Keratinocyte (primary cell): ENCODE results near the gene FMNL2. TPM values are rescaled to one million over a fixed set of nuclear protein-coding genes. Genes with fewer than 3 reads are reported as not detected.

Experiments
- DNase-seq: peaks from one replicate; pipeline ENCODE4 v3.0.0-alpha.2; 2011; ENCODE audit warnings: low read depth, missing footprints, low spot score
- FAIRE-seq: peaks from 2 replicates; lab custom pipeline; 2011; peaks lifted over from hg19 to GRCh38; lab: Jason Lieb, UNC
- H2AFZ ChIP-seq: 2 replicates; pipeline ENCODE4 v1.6.0; 2012; ENCODE audit warnings: low read length, control low read depth, inconsistent platforms; ENCODE audit not compliant: control insufficient read depth
- H3K27ac ChIP-seq: 2 replicates; pipeline ENCODE4 v1.5.1; 2011; ENCODE audit warnings: low read length; ENCODE audit not compliant: control insufficient read depth, insufficient read depth
- H3K27me3 ChIP-seq: 3 replicates; pipeline ENCODE4 v1.6.0; 2011; ENCODE audit warnings: low read length; ENCODE audit not compliant: control insufficient read depth, insufficient read depth; ENCODE audit errors: extremely low read depth
- H3K36me3 ChIP-seq, 2 experiments: 2 replicates in 1 of 2; 3 replicates in 1 of 2; pipeline ENCODE4 v1.5.1; 2011; ENCODE audit warnings: low read length in 2 of 2, mild to moderate bottlenecking in 1 of 2; ENCODE audit not compliant: control insufficient read depth in 2 of 2, insufficient read depth in 2 of 2; ENCODE audit errors: extremely low read depth in 1 of 2
- H3K4me1 ChIP-seq: 3 replicates; pipeline ENCODE4 v1.5.1; 2011; ENCODE audit warnings: low read length; ENCODE audit not compliant: control insufficient read depth, insufficient read depth; ENCODE audit errors: extremely low read depth
- H3K4me2 ChIP-seq: 3 replicates; pipeline ENCODE4 v1.6.0; 2011; ENCODE audit warnings: low read depth, low read length; ENCODE audit not compliant: control insufficient read depth, insufficient read depth; ENCODE audit errors: extremely low read depth
- H3K4me3 ChIP-seq, 3 experiments: fragments of 200-600 bp in 1 of 3; sonication (generic) in 1 of 3; 2 replicates in 2 of 3; 3 replicates in 1 of 3; pipeline ENCODE4 v1.5.1; 2011 to 2016; ENCODE audit warnings: low read length in 3 of 3, mild to moderate bottlenecking in 3 of 3, control low read depth in 2 of 3, inconsistent platforms in 1 of 3, low read depth in 1 of 3, mixed read lengths in 1 of 3, mixed run types in 1 of 3, moderate library complexity in 1 of 3; ENCODE audit not compliant: control insufficient read depth in 2 of 3, insufficient read depth in 2 of 3; ENCODE audit errors: extremely low read depth in 1 of 3
- H3K79me2 ChIP-seq: 2 replicates; pipeline ENCODE4 v1.6.0; 2012; ENCODE audit warnings: low read length; ENCODE audit not compliant: control insufficient read depth, insufficient read depth
- H3K9ac ChIP-seq: 3 replicates; pipeline ENCODE4 v1.6.0; 2011; ENCODE audit warnings: low read length; ENCODE audit not compliant: control insufficient read depth, insufficient read depth; ENCODE audit errors: extremely low read depth
- H3K9me1 ChIP-seq: 3 replicates; pipeline ENCODE4 v1.6.0; 2011; ENCODE audit warnings: low read length; ENCODE audit not compliant: control insufficient read depth, insufficient read depth; ENCODE audit errors: extremely low read depth
- H3K9me3 ChIP-seq: 2 replicates; pipeline ENCODE4 v1.5.1; 2012; ENCODE audit warnings: low read depth, low read length; ENCODE audit not compliant: control insufficient read depth
- H4K20me1 ChIP-seq: 3 replicates; pipeline ENCODE4 v1.6.0; 2011; ENCODE audit warnings: low read length; ENCODE audit not compliant: control insufficient read depth, insufficient read depth; ENCODE audit errors: extremely low read depth
- CTCF ChIP-seq, 3 experiments: IDR thresholded peaks in 1 of 3; conservative IDR thresholded peaks in 1 of 3; optimal IDR thresholded peaks in 1 of 3; 2 replicates in 2 of 3; 3 replicates in 1 of 3; pipeline versions ENCODE3 to v1.5.1; 2011; ENCODE audit warnings: low read length in 3 of 3, mild to moderate bottlenecking in 3 of 3, moderate library complexity in 2 of 3, control low read depth in 1 of 3, inconsistent platforms in 1 of 3; ENCODE audit not compliant: insufficient read depth in 2 of 3; ENCODE audit errors: extremely low read depth in 1 of 3
- EZH2 ChIP-seq: IDR thresholded peaks from one replicate; pipeline ENCODE4 v1.6.1; 2012; ENCODE audit warnings: inconsistent platforms, mild to moderate bottlenecking, low read length, moderate library complexity
- dilution Hi-C: fragments of 300-500 bp; cut with MboI; formaldehyde crosslinking; loops from one replicate; pipeline ENCODE4 v1.7.0; 2020; ENCODE audit warnings: low sequenced_read_pairs; ENCODE audit not compliant: extremely low pct_ligation_motif_present
- polyA plus RNA-seq, 5 experiments: library from polyadenylated mRNA; depleted of rRNA in 3 of 5; stranded (reverse) in 3 of 5; stranded (forward) in 1 of 5; unstranded in 1 of 5; fragments of >200 nt; gene quantifications; 1 replicate in 1 of 5; 2 replicates in 3 of 5; 3 replicates in 1 of 5; pipeline versions ENCODE4 v1.2.1 to v1.2.3, GENCODE V29; 2011 to 2012; ENCODE audit warnings: missing spikeins in 2 of 5, low read depth in 1 of 5, low replicate concordance in 1 of 5

Gene FMNL2
- polyA plus RNA-seq, 1 donor (not counting 4 experiments of a cell fraction or from before 2014, with no cell fraction given), result 62.7 TPM

- Histone ChIP-seq H2AFZ (no peak overlapping the region), H3K79me2 (peaks cover 77% of the 10 kb centered on the region), H3K27me3 (no peaks in the 10 kb centered on the region), H3K4me2 (no peak overlapping the region), H3K9me1 (no peaks in the 10 kb centered on the region), H3K4me3 (no peak overlapping the region), H3K4me1 (peaks cover 46% of the 10 kb centered on the region), H3K9me3 (no peaks in the 10 kb centered on the region), H3K9ac (no peak overlapping the region), H4K20me1 (no peaks in the 10 kb centered on the region), H3K36me3 (peaks cover 0 to 3% of the 10 kb centered on the region in 2 experiments), H3K27ac (no peak overlapping the region)
- dilution Hi-C loops, result no loop called here
- FAIRE-seq, result no peak
- no peak for TF ChIP-seq EZH2
- TF ChIP-seq CTCF (optimal IDR thresholded peaks at IDR 0.05 in 1 of 3, IDR thresholded peaks at IDR 0.05 in 1 of 3, conservative IDR thresholded peaks at IDR 0.05 in 1 of 3; ENCODE audit: extremely low read depth in 1 of 3, insufficient read depth in 2 of 3, low read length in 3 of 3), result no peak
- no peak for DNase-seq
Observed at GRCh38 chr2:152448606-152449005, 113.6 kb downstream of the FMNL2 start.

- FAIRE-seq, result no peak
- H3K27ac ChIP-seq, result no peak overlapping the region
Observed at GRCh38 chr2:152449578-152449977, 114.6 kb downstream of the FMNL2 start.

More at GRCh38 chr2:152449578-152449977, 114.6 kb downstream of the FMNL2 start:
- H3K9ac ChIP-seq, result no peak overlapping the region
- no peaks in the 10 kb centered on the region for H3K27me3 ChIP-seq
- H2AFZ ChIP-seq, result no peak overlapping the region
- H3K9me1 ChIP-seq, result no peaks in the 10 kb centered on the region
- peaks cover 36% of the 10 kb centered on the region for H3K4me1 ChIP-seq
- no peaks in the 10 kb centered on the region for H3K9me3 ChIP-seq
- no peak overlapping the region for H3K4me3 ChIP-seq
- TF ChIP-seq CTCF (optimal IDR thresholded peaks at IDR 0.05 in 1 of 3, IDR thresholded peaks at IDR 0.05 in 1 of 3, conservative IDR thresholded peaks at IDR 0.05 in 1 of 3; ENCODE audit: extremely low read depth in 1 of 3, insufficient read depth in 2 of 3, low read length in 3 of 3) (no peak), EZH2 (no peak)
- dilution Hi-C loops, result no loop called here
- peaks cover 0 to 3% of the 10 kb centered on the region in 2 experiments for H3K36me3 ChIP-seq
- no peak for DNase-seq
- H3K4me2 ChIP-seq, result no peak overlapping the region
- H3K79me2 ChIP-seq, result peaks cover 73% of the 10 kb centered on the region
- no peaks in the 10 kb centered on the region for H4K20me1 ChIP-seq
